Natural killer cell (primary cell): Measurements from ENCODE around the gene RBM45. TPM values are rescaled to one million over a fixed set of nuclear protein-coding genes. Genes with fewer than 3 reads are reported as not detected.

ENCODE experiments used
- ATAC-seq, 3 donors: fragments of 150-1000 bp in 2 of 3; fragments of 200-7000 bp in 1 of 3; cut with Tn5 transposase; 1 replicate in 1 of 3; 2 replicates in 2 of 3; pipeline ENCODE4 v1.10.0; 2021; ENCODE audit warnings: mild to moderate bottlenecking in 2 of 3, moderate library complexity in 2 of 3
- DNase-seq, 2 donors: peaks; one replicate each; pipeline versions ENCODE4 v3.0.0 to v3.0.0-alpha.2; 2013 to 2021; ENCODE audit warnings: mixed read lengths in 1 of 2
- H3K27ac ChIP-seq: one replicate; pipeline ENCODE4 v1.5.1; 2013; ENCODE audit warnings: mild to moderate bottlenecking, low read length
- H3K27me3 ChIP-seq: one replicate; pipeline ENCODE4 v1.6.1; 2013; ENCODE audit warnings: low read length; ENCODE audit not compliant: control insufficient read depth, insufficient read depth
- H3K36me3 ChIP-seq: one replicate; pipeline ENCODE4 v1.6.1; 2013; ENCODE audit warnings: low read length; ENCODE audit not compliant: control insufficient read depth, insufficient read depth
- H3K4me1 ChIP-seq: one replicate; pipeline ENCODE4 v1.6.1; 2013; ENCODE audit warnings: low read length; ENCODE audit not compliant: control insufficient read depth, insufficient read depth
- H3K4me3 ChIP-seq: one replicate; pipeline ENCODE4 v1.5.1; 2013; ENCODE audit warnings: low read length
- H3K9me3 ChIP-seq: one replicate; pipeline ENCODE4 v1.6.1; 2013; ENCODE audit warnings: low read length; ENCODE audit not compliant: control insufficient read depth, insufficient read depth
- H3K27ac Mint-ChIP-seq, 2 donors: one replicate each; pipeline ENCODE4 v1.8.0; 2022; ENCODE audit warnings: mild to moderate bottlenecking in 2 of 2, mixed read lengths in 2 of 2, moderate library complexity in 1 of 2
- H3K27me3 Mint-ChIP-seq, 2 donors: one replicate each; pipeline ENCODE4 v1.8.0; 2022; ENCODE audit warnings: low read depth in 2 of 2, mixed read lengths in 2 of 2
- H3K36me3 Mint-ChIP-seq: one replicate; pipeline ENCODE4 v1.8.0; 2022; ENCODE audit warnings: mixed read lengths
- H3K4me1 Mint-ChIP-seq, 2 donors: one replicate each; pipeline ENCODE4 v1.8.0; 2022; ENCODE audit warnings: mixed read lengths in 2 of 2
- H3K4me3 Mint-ChIP-seq: one replicate; pipeline ENCODE4 v1.8.0; 2022; ENCODE audit warnings: mild to moderate bottlenecking, moderate library complexity, mixed read lengths
- H3K9me3 Mint-ChIP-seq, 2 donors: one replicate each; pipeline ENCODE4 v1.8.0; 2022; ENCODE audit warnings: mixed read lengths in 2 of 2
- WGBS: methylation state at CpG from one replicate; pipeline ENCODE4 v1.1.7; 2013; ENCODE audit warnings: missing lambda C conversion rate; ENCODE audit not compliant: insufficient coverage; 5-methylcytosine and 5-hydroxymethylcytosine counted together
- intact Hi-C: fragments of 100-400 bp; cut with micrococcal nuclease; formaldehyde crosslinking; loops from one replicate; pipeline ENCODE4 v1.14.2; 2022
- total RNA-seq, 4 donors: library from RNA; stranded (reverse); fragments of 120-200 nt in 1 of 4; gene quantifications; one replicate each; pipeline versions ENCODE4 v1.2.3 to v1.2.4, GENCODE V29; 2013 to 2022
- TF ChIP-seq, protein P1 (sequence below): fragments of 200-600 bp; IDR thresholded peaks from one replicate; pipeline ENCODE4 v1.8.0; 2022; ENCODE audit warnings: antibody characterized with exemption

The RBM45 gene
- total RNA-seq, 3 donors from 2014 or later (not counting 1 experiment from before 2014, with no cell fraction given): 7.8 to 10.9 (median 9.1) TPM

DNA sequence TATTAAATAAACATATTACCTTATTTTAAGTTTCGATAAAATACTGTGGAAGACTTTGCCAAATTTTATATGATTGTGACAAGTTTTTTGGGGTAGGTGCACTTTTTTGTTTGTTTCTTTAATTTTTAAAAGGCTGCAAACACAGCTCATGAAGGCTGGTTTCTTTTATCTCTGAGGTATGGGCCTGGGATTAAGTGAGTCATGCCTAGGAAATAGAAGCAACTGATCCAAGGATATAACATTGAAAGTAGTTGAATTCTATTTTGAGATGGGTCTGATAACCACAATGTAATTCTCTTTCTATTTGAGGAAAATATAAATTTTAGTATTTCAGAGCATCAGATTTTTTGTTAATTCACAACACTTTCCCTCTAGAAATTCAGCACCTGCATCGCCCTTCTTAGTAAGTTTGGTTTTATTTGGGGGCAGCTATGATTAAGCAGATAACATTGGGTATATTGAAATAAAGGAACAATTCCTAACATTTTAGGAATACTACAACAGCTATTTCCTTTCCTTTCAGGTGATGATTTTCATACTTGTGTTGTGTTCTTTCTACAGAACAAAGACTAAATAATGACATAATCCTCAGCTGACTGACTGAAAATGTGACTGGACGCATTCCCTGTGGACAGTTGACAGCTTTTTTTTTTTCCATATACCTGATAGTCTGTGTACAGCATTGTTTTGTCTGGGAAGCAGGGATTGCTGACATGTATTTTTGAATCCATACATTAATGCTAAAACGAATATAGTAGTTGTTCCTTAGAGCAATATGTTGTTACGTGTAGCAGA is 16.8 kb downstream of the RBM45 start:
- no peaks in the 10 kb centered on the region for H3K4me1 ChIP-seq

DNA sequence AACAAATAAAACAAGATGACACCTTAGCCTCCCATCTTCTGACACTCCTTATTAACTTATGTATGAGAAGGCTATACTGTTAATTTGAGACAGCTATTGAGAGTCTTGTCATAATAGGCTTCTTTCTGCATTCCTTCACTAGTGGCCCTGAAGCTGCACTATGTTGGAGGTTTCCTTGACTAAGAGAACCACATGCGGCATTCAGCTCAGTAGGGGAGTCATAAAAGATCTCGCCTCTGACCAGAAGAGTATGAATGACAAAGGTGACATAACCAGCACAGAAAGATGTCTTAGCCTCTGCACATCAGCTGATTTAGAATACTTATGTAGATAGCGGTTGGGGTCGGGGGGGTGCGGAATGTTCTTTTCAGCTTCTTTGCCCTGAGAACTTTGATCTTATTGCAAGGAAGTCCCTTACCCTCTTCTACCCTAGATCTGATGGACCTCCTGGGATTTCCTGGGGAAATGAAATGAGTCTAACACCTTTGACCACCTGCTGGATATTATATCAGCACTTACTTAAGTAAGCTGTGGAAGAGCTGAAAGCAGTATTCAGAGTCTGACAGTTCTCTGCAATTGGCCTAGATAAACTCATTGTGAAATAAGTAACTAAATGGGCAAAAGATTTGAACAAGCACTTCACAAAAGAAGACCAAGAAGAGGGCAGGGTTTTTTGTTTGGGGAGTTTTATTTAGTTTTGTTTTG is 24.2 kb downstream of the RBM45 start:
- TF ChIP-seq, protein P1, sequence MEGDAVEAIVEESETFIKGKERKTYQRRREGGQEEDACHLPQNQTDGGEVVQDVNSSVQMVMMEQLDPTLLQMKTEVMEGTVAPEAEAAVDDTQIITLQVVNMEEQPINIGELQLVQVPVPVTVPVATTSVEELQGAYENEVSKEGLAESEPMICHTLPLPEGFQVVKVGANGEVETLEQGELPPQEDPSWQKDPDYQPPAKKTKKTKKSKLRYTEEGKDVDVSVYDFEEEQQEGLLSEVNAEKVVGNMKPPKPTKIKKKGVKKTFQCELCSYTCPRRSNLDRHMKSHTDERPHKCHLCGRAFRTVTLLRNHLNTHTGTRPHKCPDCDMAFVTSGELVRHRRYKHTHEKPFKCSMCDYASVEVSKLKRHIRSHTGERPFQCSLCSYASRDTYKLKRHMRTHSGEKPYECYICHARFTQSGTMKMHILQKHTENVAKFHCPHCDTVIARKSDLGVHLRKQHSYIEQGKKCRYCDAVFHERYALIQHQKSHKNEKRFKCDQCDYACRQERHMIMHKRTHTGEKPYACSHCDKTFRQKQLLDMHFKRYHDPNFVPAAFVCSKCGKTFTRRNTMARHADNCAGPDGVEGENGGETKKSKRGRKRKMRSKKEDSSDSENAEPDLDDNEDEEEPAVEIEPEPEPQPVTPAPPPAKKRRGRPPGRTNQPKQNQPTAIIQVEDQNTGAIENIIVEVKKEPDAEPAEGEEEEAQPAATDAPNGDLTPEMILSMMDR: no peak
- Histone ChIP-seq H3K9me3 (no peaks in the 10 kb centered on the region), H3K27ac (no peak overlapping the region), H3K27me3 (no peaks in the 10 kb centered on the region), H3K36me3 (peaks cover 7% of the 10 kb centered on the region), H3K4me3 (no peak overlapping the region), H3K4me1 (no peaks in the 10 kb centered on the region)
- 89% methylated on average over 5 of the region's 5 CpGs for WGBS
- Mint-ChIP-seq H3K9me3 (no peaks in the 10 kb centered on the region), H3K27ac (no peak overlapping the region), H3K4me1 (peaks cover 0 to 6% of the 10 kb centered on the region in 2 donors), H3K36me3 (no peaks in the 10 kb centered on the region), H3K27me3 (no peaks in the 10 kb centered on the region), H3K4me3 (no peak overlapping the region)
- DNase-seq: no peak
- intact Hi-C loops: no loop called here
- no peak for ATAC-seq

More for the DNA sequence above, 16.8 kb downstream of the RBM45 start:
- WGBS: 97% methylated on average over 3 of the region's 5 CpGs
- Histone ChIP-seq H3K36me3 (peaks cover 33% of the 10 kb centered on the region), H3K27me3 (no peaks in the 10 kb centered on the region), H3K4me3 (no peak overlapping the region), H3K9me3 (no peaks in the 10 kb centered on the region), H3K27ac (no peak overlapping the region)
- ATAC-seq (no peak), DNase-seq (no peak)
- Mint-ChIP-seq H3K27ac (no peak overlapping the region), H3K27me3 (no peaks in the 10 kb centered on the region), H3K36me3 (peaks cover 11% of the 10 kb centered on the region), H3K4me3 (no peak overlapping the region), H3K4me1 (peaks cover 0 to 7% of the 10 kb centered on the region in 2 donors), H3K9me3 (no peaks in the 10 kb centered on the region)
- TF ChIP-seq, protein P1: no peak
- intact Hi-C loops: no loop called here

DNA sequence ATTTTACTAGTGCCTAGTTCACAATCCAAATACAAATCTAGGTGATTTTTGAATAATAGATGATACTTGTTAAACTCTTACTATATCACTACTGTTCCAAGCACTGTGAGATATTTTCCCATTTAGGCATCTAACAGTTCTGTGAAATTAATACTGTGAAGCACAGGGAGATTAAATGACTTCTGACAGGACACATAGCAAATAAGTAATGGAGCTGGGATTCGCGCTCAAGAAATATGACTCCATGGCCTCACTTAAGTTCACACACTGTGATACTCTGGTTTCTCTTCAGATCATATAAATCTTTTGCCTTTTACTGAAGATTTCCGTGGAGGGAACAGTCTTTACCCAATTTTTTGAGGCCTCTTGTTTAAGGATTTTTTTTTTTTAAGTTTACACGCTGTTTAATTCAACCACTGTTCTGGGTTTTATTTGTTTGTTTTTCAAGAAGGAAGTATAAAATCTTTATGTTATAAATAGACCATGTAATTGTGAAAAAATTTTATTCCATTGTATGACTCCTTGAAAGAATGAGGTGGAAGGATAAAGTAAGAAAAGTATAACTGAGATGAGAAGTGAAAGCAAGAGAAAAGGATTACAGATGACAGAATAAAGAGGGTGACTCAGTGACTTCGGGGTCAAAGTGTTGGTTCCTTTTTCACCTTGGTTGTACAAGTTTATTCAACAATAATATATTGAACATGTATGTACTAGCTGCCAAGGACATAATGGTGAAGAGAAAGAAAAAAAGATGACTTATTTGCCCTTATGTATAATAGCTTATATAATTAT is 30.2 kb downstream of the RBM45 start:
- Histone ChIP-seq H3K4me1 (no peaks in the 10 kb centered on the region), H3K4me3 (no peak overlapping the region), H3K27me3 (peaks cover 5% of the 10 kb centered on the region), H3K36me3 (no peaks in the 10 kb centered on the region), H3K27ac (no peak overlapping the region), H3K9me3 (no peaks in the 10 kb centered on the region)
- H3K4me3 Mint-ChIP-seq: no peak overlapping the region
- no peaks in the 10 kb centered on the region for H3K9me3 Mint-ChIP-seq
- no peak overlapping the region for H3K27ac Mint-ChIP-seq
- TF ChIP-seq, protein P1: no peak
- peaks cover 7 to 31% of the 10 kb centered on the region in 2 donors for H3K27me3 Mint-ChIP-seq
- H3K4me1 Mint-ChIP-seq: no peaks in the 10 kb centered on the region
- H3K36me3 Mint-ChIP-seq: no peaks in the 10 kb centered on the region
- intact Hi-C loops: no loop called here
- ATAC-seq: no peak
- DNase-seq: no peak
- WGBS: 83% methylated on average over 4 of the region's 5 CpGs
